ENCODE data around the gene CACFD1.

The CACFD1 gene

GRCh38 chr9:133518200-133518599 is 58.4 kb downstream of the CACFD1 start:
- DNase-seq (ENCODE audit: low spot score): no peak

- DNase-seq (ENCODE audit: low spot score): no peak
These were observed 59.1 kb downstream of the CACFD1 start for GRCh38 chr9:133518706-133519449.

GRCh38 chr9:133519693-133520092 is 59.9 kb downstream of the CACFD1 start:
- no peak for DNase-seq (ENCODE audit: low spot score)

GRCh38 chr9:133520121-133520835 is 60.5 kb downstream of the CACFD1 start:
- DNase-seq (ENCODE audit: low spot score): no peak

Measured in CD4-positive, alpha-beta T cell treated with Interleukin-2 at 100 ng/mL for 4 hours (primary cell).